Measurements from ENCODE around the gene PNKP. TPM values are rescaled to one million over a fixed set of nuclear protein-coding genes. Genes with fewer than 3 reads are reported as not detected.

The PNKP gene

Small RNAs within 50 kb of the gene (small RNA-seq; reads per million reads assigned to genes)
- gene MIR4749 (ENCODE audit: low read depth): not detected

Data from mesenchymal stem cell (in vitro differentiated cells and primary cell).